Nasal cavity respiratory epithelium epithelial cell of viscerocranial mucosa (primary cell): ENCODE data around the gene TAF1B. TPM values are rescaled to one million over a fixed set of nuclear protein-coding genes. Genes with fewer than 3 reads are reported as not detected.

Experiments
- total RNA-seq: library from RNA; depleted of rRNA; stranded (reverse); fragments of >200 nt; gene quantifications from 2 replicates; pipeline ENCODE4 v1.2.3, GENCODE V29; 2014

TAF1B gene
- total RNA-seq = 17.0 and 45.5 TPM in 2 replicates

GRCh38 chr2:9843229-9844035, at the start of gene TAF1B:
TAF1B (plus strand) TSS chr2:9843474; CDS start chr2:9843542, 68 bp downstream.

GRCh38 chr2:9951522-9952285, 108.4 kb downstream of the TAF1B start, which contains the start of gene GRHL1:
GRHL1 (plus strand) TSS chr2:9951693; CDS start chr2:9951834, 141 bp downstream.

Other genes with a start within 250 kb of the TAF1B start
- gene YWHAQ, start 212.5 kb upstream of the TAF1B start, total RNA-seq = 197 and 290 TPM in 2 replicates
- gene GRHL1, start 108.2 kb downstream of the TAF1B start, total RNA-seq = 32.5 and 85.2 TPM in 2 replicates
- gene KLF11, start 200.1 kb downstream of the TAF1B start, total RNA-seq = 10.3 and 13.5 TPM in 2 replicates
- under 0.01 and 0.43 TPM in 2 replicates for gene CYS1, start 236.9 kb downstream of the TAF1B start, total RNA-seq